DND-41 (cell line): ENCODE data around the gene ALPL.

Experiments used
- CTCF ChIP-seq: IDR thresholded peaks from 2 replicates; pipeline ENCODE4 v1.5.1; 2012; ENCODE audit warnings: borderline replicate concordance, low read length, moderate library complexity, mild to moderate bottlenecking; ENCODE audit not compliant: poor library complexity, severe bottlenecking; ENCODE audit errors: extremely low read depth
- EZH2 ChIP-seq: IDR thresholded peaks from 3 replicates; pipeline ENCODE4 v1.6.1; 2012; ENCODE audit warnings: borderline replicate concordance, low read depth, mild to moderate bottlenecking, moderate library complexity, low read length, inconsistent platforms; ENCODE audit not compliant: severe bottlenecking

- TF ChIP-seq EZH2 (no peak), CTCF (no peak)
Observed at GRCh38 chr1:21520899-21521716, 11.9 kb downstream of the ALPL start.
